NCI-H69 (cell line): Measurements from ENCODE around the gene CYTH1.

Experiments
- DNase-seq: peaks from one replicate; lab custom pipeline; 2025; lab: John Stamatoyannopoulos, UW

Gene CYTH1

DNA sequence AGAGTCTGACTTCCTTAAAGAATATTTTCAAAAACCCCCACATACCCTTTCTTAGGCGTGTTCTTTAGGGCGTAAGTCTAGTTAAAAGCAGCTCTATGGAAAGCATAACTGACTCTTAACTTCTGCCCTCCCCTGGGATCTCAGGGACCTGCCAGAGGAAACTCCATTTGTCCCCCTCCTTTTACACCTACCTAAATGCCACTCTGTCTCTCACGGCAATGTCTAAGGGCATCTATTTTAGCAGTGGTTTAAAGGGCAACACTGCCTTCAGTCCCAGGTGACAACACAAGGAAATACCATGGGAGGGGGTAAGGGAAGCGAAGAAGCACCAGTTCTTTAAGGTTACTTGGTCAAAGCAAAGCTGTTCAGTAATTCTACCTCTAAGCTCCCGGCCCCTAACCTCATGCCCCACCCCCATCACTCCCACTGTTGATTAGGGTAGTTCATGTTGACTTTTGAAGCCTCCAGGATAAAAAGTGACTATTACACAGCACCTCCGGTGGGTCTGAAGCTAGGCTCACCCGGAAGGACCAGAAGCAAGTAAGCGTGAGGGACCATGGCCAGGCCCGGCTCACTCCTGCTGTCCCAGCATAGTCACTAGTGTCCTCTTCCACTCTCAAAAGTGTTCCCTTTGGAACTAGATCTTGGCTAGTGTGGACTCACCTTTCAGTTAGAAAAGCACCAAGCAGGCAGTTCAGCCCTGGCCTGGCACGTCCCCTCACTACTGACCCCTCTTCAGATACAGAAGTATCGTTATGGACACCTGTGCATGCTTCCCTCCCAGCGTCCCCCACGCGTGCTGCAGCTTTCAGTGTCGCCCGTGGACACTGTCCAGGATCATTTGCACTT, 47.1 kb downstream of the CYTH1 start:
- no peak for DNase-seq

DNA sequence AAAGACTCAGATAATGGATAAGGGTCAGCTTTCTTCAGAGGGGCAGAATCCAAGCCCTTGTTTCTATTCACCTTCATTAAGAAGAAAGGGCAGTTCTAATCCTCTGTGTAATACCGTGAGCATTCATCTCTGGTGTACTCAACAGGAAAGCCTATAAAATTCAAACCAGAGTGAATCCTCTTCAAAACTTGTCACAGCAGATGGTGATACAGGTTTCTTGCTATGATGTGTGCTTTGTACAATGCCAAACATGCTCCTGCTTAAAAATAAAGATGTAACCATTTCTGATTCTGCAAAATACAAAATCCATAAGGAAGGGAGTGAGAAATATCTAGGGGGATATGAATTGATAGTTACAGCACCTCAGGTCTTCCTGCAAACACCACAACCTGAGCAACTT, 49.7 kb downstream of the CYTH1 start:
- DNase-seq: no peak

DNA sequence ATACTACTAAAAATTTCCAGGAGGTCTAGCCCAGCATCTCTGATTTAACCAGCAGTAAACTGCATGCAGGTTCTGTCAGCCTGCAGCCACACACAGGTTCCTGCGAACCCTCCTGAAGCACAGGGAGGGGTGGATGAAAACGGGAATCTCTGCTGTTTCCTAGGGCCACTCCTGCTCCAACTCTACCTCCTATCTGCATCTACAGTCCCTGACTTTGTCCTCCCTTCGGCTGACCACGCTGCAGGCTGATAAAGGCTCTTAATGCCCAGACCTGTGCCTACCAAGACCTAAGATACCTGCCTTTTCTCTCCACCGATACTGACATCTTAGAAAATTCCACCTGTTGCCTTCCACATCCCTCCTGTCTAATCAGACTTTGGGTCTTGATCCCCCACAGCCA, 50.2 kb downstream of the CYTH1 start:
- no peak for DNase-seq

DNA sequence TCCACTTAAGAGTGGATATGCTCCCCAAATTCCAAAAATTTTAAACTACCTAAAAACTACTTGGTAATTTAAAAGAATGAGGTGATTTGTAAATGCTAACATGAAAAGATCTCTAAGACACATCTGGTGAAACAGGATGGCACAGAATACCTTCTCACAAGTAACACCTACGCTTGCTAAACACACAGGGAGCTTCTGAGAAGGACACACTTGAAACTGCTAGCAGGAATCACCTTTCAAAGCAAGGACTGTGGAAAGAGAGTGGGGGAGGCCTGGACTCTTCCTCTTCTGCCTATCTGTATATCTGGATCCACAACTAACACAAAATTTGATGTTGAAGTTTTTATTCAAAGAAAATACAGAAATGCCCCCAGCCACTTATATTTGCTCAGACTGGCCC, 52.4 kb downstream of the CYTH1 start:
- no peak for DNase-seq

DNA sequence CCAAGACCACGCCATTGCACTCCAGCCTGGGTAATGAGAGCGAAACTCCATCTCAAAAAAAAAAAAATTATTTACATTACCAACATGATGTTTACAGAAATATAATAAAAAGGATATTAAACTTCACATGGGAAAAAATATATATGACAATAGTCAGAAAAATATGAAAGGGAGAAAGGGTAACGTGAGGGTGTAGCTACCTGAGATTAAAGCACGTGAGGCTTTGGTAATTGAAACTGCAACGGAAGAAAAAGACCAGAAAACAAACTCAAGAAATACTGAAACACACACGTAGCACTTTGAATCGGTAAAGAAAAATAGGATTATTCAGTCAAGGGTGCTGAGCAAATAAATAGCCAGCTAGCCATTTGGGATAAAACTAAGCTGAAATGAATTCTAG, 53.6 kb downstream of the CYTH1 start:
- DNase-seq: no peak

GRCh38 chr17:78727476-78728229, 54.4 kb downstream of the CYTH1 start:
- no peak for DNase-seq

- no peak for DNase-seq
Measured at GRCh38 chr17:78727057-78727456, 55.0 kb downstream of the CYTH1 start.

DNA sequence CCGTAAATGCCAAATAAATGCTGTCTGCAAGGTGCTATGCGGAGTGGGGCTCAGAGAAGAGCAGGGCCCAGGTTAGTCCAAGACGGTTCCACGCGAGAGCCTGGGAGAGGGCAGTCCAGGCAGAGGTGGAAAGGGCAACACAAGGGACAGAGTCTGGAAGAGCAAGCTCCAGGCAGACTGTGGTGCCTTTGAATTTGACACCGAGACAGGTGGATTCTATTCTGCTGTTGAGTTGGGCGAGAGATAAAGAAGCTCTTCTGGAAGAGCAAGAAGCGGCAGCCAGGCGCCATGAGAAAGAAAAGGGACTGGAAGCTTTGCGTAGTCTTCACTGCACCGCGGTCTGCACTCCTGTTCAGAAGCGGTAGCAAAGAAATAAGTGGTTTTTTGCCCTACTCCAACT, 55.6 kb downstream of the CYTH1 start:
- DNase-seq: no peak

GRCh38 chr17:78725448-78726021, 56.5 kb downstream of the CYTH1 start:
- no peak for DNase-seq

DNA sequence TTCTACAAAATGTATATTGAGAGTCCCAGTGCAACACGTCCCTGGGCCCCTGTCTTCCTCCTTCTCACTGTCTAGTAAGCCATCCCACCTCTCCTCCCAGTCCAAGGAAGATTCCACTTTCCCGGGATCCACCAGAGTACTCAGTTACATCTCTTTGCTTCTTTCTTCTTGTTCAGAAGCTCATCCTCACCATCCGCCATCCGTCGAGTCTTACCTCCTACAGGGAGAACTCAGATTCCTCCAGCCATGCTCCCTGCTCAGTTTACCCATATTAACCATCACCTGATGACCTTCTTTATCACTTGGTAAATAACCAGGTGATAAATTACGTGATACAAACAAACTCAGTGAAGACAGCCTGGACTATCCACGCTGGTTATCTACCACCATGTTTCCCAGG, 57.1 kb downstream of the CYTH1 start:
- no peak for DNase-seq

DNA sequence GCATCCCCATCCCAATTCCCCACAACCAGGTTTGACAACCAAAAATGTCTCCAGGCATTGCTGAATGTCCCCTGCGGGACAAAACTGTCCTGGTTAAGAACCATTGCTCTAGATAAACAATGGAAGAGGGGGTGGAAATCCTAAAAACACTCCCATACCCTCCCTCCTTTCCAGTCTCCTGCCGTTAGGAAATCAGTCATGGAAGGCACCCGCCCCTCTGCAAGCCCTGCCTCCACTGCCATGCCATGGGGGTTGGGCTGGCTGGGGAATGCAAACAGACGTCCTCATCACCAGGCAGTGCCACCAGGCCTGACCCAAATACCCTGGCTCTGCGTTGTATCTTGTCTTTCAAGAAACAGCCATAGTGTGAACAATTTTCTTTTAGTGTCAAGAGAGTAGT, 57.5 kb downstream of the CYTH1 start:
- peak; percentile 63 for DNase-seq

DNA sequence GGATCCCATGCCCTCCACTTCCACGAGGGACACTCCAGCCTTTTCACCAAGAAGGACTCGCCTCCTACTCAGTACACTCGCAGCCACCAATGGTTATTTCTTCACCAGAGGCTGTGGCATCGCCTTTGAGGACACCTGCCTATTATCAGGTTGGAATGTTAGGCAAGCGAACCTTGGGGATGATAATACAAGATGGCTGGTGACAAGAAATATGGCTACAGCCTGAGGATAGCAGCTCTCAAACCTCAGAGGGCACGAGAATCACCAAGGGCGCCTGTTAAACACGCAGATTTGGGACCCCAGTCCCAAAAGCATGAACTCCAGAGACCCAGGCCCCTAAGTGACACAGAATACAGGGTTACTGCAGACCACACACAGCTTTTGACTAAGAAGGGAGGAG, 58.1 kb downstream of the CYTH1 start:
- no peak for DNase-seq

DNA sequence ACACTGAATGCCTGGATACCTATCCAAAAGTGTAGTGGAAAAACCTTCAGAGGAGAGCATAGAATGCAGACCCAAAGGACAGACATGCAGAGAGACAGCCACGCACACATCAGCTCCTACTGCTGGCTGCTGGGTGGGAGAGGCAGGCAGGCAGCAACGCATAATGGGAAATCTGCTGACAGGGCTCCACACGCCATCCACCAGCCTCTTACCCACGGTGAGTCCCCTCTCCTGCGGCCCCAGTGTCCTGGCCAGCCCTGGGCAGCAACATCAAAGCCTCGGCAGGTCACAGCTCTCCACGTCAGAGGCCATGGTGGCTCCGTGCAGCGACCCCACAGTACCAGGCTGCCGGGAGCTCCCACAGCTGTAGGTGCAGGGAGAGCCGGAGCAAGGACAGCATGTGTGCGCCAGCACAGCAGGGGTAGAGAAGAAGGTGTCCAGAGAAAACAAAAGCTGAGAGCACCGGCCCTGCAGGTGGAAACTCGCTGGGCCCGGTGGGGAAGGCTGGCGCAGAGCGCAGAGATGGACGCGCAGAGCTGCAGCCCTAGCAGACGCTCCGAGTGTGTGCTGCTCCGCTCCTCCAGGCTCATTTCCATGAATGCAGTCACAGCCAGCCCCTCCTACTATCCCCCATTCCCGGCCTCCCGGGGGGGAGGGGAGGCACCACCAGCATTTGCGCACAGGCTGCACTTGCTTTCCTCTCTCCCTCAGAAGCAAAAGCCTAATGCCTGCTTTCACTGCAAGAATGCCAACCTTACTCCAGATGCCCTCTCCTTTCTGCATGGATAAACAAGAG, 58.9 kb downstream of the CYTH1 start:
- DNase-seq: peak; percentile 83

GRCh38 chr17:78722246-78722761, 59.8 kb downstream of the CYTH1 start:
- DNase-seq: peak; percentile 57

GRCh38 chr17:78719630-78720298, 62.3 kb downstream of the CYTH1 start:
- DNase-seq: no peak

GRCh38 chr17:78718575-78719208, 63.4 kb downstream of the CYTH1 start:
- no peak for DNase-seq

- DNase-seq: peak; percentile 88
Measured at GRCh38 chr17:78717431-78717980, 64.6 kb downstream of the CYTH1 start.

DNA sequence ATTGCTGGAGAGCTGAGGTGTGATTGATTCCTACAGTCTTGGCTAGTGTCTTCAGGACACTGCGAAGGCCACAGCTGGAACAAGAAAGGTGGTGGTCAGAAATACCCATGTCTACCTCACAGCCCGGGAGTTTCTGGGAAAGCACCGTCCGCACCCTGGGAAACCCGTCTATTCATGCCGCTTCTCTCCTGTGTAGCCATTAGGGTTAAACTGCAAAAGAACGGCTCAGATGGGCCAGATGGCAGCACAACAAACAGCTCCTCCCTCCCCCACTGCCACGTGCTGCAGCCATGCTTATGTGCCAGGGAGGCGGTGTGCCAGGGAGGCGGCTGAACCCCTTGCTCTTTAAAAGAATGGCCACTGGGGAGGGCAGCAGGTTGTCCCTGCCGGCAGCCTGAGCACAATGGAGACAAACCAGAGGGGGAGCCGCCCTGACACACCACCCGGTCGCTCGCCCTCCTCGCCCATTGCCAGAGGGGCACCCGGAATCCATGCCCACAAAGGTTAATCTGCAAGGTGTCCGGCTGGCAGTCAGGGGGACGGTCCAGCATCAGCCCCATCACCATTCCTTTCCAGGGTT, 65.2 kb downstream of the CYTH1 start:
- DNase-seq: peak; percentile 96

GRCh38 chr17:78716292-78716691, 65.8 kb downstream of the CYTH1 start:
- DNase-seq: no peak

GRCh38 chr17:78715876-78716275, 66.2 kb downstream of the CYTH1 start:
- DNase-seq: no peak
